Measurements from ENCODE around the gene SLC50A1.

DNA sequence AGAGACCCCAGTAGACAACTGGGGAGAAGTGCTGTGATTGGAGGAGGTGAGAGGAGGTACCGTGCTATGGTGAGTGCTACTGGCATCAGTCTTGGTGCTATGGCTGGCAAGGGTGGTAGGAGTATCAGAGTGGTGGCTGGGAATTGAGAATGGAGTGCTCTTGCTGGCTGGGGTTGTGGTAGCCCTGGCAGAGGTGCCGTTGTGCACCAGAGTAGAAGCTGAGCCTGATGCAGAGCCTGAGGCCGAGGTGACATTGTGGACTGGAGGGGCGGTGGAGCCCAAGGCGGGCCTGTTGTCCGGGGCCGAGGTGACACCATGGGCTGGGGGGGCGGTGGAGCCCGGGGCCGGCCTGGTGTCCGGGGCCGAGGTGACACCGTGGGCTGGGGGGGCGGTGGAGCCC lies 52.6 kb downstream of the SLC50A1 start:
- TF ChIP-seq, protein P1, sequence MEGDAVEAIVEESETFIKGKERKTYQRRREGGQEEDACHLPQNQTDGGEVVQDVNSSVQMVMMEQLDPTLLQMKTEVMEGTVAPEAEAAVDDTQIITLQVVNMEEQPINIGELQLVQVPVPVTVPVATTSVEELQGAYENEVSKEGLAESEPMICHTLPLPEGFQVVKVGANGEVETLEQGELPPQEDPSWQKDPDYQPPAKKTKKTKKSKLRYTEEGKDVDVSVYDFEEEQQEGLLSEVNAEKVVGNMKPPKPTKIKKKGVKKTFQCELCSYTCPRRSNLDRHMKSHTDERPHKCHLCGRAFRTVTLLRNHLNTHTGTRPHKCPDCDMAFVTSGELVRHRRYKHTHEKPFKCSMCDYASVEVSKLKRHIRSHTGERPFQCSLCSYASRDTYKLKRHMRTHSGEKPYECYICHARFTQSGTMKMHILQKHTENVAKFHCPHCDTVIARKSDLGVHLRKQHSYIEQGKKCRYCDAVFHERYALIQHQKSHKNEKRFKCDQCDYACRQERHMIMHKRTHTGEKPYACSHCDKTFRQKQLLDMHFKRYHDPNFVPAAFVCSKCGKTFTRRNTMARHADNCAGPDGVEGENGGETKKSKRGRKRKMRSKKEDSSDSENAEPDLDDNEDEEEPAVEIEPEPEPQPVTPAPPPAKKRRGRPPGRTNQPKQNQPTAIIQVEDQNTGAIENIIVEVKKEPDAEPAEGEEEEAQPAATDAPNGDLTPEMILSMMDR (IDR thresholded peaks at IDR 0.05; ENCODE audit: low read length): no peak
- TF ChIP-seq EZH2 (optimal IDR thresholded peaks at IDR 0.05; ENCODE audit: low read depth, low read length): no peak

Data from MM.1S (cell line).